GM19455 (cell line): ENCODE results near the gene TRERF1.
A peak's percentile ranks its signal among the peaks of the same experiment; 100 is the strongest.
"Not testable (repeated sequence)": the region's sequence is repeated elsewhere in the genome, so short reads cannot be mapped to it uniquely, and the experiment has no call there.

Experiments
- ATAC-seq: cut with Tn5 transposase; IDR thresholded peaks from one replicate; pipeline ENCODE4 v1.9.1; 2021; ENCODE audit not compliant: unreplicated experiment

The TRERF1 gene

GRCh38 chr6:42451333-42452170, at the start of gene TRERF1:
TRERF1 (minus strand) TSS chr6:42451926; CDS start chr6:42269590, 182,336 bp downstream.
- ATAC-seq, result no peak

GRCh38 chr6:42498473-42499128, 46.9 kb upstream of the TRERF1 start:
- ATAC-seq, result no peak

GRCh38 chr6:42493914-42494539, 42.3 kb upstream of the TRERF1 start:
- ATAC-seq, result no peak

GRCh38 chr6:42488129-42488528, 36.4 kb upstream of the TRERF1 start:
- ATAC-seq, result no peak

- ATAC-seq, result no peak
These were observed 32.5 kb upstream of the TRERF1 start for GRCh38 chr6:42484261-42484660.

- no peak for ATAC-seq
These were observed 30.4 kb upstream of the TRERF1 start for GRCh38 chr6:42482174-42482573.

GRCh38 chr6:42471714-42472113, 20.0 kb upstream of the TRERF1 start:
- no peak for ATAC-seq

- no peak for ATAC-seq
These were observed 19.4 kb upstream of the TRERF1 start for GRCh38 chr6:42471142-42471541.

- ATAC-seq, result no peak
These were observed 16.5 kb upstream of the TRERF1 start for GRCh38 chr6:42468273-42468672.

GRCh38 chr6:42467651-42468050, 15.9 kb upstream of the TRERF1 start:
- no peak for ATAC-seq

- not testable (repeated sequence) for ATAC-seq
These were observed 14.7 kb upstream of the TRERF1 start for GRCh38 chr6:42466470-42466869.

GRCh38 chr6:42462474-42462972, 10.8 kb upstream of the TRERF1 start:
- no peak for ATAC-seq

GRCh38 chr6:42460883-42461282, 9.2 kb upstream of the TRERF1 start:
- ATAC-seq, result no peak

- no peak for ATAC-seq
These were observed 8.2 kb upstream of the TRERF1 start for GRCh38 chr6:42459888-42460287.

- ATAC-seq, result no peak
These were observed 2.7 kb upstream of the TRERF1 start for GRCh38 chr6:42454428-42454791.

GRCh38 chr6:42453654-42454427, 2.1 kb upstream of the TRERF1 start:
- no peak for ATAC-seq

GRCh38 chr6:42453031-42453653, 1.4 kb upstream of the TRERF1 start:
- peak; percentile 60 for ATAC-seq

- ATAC-seq, result peak; percentile 40
These were observed 675 bp upstream of the TRERF1 start for GRCh38 chr6:42452171-42453030.

GRCh38 chr6:42450477-42451332, 1.0 kb downstream of the TRERF1 start:
- ATAC-seq, result no peak
